HG02763 (cell line): ENCODE results near the gene NMRK2.
"Not testable (repeated sequence)": the region's sequence is repeated elsewhere in the genome, so short reads cannot be mapped to it uniquely, and the experiment has no call there.

Source experiments
- ATAC-seq: cut with Tn5 transposase; IDR thresholded peaks from one replicate; pipeline ENCODE4 v1.9.1; 2021; ENCODE audit warnings: mild to moderate bottlenecking, moderate library complexity; ENCODE audit not compliant: unreplicated experiment

NMRK2 gene

DNA sequence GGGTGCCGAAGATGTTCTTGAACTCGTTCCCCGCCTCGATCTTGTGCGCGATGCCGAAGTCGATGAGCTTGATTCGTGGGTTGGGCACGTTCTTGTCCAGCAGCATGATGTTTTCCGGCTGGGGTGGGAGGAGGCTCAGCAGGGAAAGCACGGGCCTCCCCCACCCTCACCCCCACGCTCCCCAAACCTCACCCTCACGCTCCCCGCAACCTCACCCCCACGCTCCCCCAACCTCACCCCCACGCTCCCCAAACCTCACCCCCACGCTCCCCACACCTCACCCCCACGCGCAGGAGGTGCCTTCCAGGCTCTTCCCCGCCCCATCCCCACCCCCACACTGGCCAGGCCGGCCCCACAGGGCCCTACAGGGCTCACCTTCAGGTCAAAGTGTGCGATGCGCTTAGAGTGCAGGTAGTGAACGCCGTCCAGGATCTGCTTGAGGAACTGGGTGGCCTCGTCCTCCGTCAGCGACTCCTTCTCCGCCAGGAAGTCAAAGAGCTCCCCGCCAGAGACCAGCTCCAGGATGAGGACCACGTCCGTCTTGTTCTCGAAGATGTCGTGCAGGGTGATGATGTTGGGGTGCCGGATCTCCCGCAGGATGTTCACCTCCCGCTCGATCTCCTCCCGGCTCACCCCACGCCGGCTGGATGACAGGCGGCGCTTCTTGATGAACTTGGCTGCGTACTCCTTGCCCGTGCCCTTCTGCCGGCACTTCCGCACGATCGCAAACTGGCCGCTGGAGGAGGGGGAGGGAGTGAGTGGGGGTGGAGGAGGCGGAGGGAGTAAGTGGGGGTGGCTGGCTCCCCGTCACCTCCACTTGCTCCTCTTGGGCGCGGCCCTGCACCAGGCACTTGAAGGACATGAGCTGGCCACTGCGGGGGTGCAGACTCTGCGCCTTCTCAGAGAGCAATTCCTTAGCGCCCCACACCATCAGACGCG, 31.7 kb downstream of the NMRK2 start:
- ATAC-seq, result no peak

DNA sequence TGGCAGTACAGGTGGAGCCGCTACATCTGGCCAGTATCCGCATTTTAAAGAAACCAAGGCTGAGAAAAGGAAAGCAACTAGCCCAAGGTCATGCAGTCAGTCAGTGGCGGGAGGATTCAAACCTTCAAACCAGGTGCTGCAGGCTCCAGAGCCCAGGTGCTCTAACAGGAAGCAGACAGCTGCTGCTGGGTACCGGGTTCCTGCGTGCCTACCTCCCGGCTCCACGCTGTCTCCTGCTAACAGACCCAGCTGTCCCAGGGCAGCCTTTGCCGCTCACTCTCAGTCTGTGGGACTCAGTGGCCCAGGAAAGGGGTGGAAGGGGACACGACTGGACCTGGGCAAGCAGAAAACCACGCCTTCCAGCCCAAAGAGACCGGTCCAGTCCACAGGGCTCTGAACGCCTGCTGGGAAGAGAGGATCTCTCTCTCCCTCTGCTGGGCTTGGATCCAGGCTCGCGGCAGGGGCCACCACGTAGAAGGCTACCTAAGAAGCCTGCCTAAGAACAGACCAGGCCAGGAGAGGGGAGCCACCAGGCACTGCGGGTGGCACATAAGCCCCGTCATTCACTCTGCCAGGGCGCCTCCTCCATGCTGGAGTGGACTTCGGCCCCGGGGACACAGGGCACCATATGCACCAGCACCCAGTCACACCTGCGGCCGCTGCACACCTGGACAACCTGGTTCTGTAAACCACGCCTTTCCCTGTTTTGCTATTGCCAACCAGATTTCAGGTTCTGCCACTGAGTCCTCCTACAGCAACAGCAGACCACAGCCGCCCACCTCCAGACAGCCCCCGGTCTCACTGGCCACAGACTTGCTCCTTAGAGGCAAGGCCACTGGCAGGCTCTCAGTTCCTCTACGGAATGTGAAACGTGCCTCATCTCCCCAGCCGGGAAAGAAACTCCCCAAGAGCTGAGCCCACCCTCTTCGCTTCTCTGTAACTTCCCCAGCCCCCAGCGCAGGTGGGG, 33.5 kb downstream of the NMRK2 start:
- ATAC-seq, result no peak

DNA sequence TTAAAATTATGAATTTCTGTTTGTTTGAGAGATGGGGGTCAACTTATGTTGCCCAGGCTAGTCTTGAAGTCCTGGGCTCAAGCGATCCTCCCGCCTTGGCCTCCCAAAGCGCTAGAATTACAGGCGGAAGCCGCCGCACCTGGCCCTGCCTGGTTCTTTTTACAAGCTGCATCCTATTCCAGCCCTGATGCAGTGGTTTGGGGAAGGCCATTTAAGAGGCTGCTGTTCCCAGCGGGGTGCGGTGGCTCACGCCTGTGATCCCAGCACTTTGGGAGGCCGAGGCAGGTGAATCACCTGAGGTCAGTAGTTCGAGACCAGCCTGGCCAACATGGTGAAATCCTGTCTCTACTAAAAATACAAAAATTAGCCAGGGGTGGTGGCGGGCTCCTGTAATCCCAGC, 35.1 kb downstream of the NMRK2 start:
- not testable (repeated sequence) for ATAC-seq

DNA sequence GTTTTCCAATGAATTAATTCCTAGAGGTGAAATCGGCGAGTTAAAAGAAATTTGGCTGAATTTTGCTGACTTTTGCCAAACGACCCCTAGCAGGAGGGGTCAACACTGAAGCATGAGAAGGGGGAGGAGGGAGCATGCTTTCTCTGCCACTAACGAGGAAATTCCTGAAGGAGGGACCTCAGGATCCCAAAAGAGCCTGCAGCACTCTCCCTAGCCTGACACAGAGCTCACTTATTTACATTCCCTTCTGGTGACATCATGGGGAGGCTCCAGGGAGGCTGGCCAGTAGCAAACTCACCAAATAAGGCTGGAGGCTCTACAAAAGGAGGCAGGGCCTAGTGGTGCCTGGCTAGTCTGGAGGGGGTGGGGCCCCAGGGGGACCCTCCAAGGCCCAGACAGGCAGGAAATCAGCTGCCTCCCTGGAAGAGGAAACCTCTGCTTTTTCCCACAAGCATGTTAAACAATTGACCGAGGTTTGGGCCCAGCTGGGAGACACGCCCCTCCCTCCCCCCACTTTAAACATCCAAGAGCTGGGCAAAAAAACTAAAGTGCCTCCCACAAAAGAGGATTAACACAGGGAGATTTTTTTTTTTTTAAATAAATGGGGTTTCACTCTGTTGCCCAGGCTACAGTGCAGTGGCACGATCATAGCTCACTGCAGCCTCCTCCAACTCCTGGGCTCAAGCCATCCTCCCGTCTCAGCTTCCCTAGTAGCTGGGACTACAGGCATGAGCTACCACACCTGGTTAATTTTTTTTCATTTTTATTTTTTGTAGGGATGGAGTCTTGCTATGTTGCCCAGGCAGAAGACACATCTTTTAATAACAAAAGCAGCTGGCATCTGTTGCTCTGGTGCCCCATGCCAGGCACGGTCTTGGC, 35.9 kb downstream of the NMRK2 start:
- ATAC-seq, result no peak

DNA sequence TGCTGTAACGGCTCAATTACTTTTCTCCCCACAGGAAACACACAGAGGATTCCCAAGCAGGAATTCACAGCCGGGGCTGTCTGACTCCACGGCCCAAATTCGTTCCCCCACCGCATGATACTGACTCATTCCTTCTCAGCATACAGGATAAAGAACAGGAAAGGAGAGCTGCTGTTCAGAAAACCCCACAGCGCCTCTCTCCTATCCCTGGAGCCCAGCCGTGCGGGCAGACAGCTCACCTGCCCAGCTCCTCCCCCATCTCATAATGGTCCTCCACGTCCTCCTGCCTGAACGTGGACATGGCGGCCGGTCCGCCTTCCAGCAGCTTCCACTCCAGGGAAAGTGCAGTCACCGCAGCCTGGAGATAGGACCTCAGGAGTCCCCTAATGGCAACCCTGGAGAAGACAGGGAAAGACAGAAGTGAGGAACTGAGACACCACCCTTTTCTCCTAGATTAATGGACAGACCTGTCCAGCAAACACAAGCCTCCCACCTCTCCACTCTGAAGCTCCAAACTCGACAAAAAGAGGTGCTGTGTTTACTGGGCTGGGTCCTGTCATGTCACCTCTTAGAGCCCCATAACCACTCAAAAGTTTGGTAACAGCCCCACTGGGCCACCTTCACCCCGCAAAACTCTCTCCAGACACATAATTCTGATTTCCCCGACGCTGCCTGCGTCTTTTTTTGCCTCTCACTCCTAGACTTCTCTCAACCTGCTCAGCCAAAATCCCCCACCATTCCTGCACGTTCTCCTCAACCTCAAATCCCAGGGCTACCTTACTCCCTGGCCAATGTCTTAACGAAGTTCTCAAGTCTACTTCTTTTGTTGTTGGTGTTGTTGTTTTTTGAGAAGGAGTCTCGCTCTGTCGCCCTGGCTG, 36.8 kb downstream of the NMRK2 start:
- ATAC-seq, result no peak

DNA sequence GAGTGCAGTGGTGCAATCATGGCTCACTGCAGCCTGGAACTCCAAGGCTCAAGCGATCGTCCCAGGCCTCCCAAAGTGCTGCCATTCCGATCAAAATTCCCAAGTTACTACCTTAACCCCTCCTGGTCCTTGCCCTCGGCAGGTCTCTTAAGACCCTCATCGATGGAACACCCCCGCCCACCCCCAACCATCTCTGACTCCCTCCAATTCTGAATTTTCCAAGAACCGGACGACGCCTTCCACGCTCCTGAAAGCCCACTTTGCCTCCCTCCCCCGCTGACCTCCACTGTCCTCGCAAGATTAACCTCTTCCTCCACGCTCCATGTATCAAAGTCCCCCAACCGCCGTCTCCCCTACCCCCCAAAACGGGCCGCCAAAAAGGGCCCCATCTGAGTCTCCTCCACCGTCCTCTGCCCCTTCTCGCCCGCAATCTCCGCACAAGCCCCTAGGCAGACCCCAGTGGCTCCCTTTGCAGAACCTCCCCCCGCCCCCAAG, 37.5 kb downstream of the NMRK2 start:
- no peak for ATAC-seq

DNA sequence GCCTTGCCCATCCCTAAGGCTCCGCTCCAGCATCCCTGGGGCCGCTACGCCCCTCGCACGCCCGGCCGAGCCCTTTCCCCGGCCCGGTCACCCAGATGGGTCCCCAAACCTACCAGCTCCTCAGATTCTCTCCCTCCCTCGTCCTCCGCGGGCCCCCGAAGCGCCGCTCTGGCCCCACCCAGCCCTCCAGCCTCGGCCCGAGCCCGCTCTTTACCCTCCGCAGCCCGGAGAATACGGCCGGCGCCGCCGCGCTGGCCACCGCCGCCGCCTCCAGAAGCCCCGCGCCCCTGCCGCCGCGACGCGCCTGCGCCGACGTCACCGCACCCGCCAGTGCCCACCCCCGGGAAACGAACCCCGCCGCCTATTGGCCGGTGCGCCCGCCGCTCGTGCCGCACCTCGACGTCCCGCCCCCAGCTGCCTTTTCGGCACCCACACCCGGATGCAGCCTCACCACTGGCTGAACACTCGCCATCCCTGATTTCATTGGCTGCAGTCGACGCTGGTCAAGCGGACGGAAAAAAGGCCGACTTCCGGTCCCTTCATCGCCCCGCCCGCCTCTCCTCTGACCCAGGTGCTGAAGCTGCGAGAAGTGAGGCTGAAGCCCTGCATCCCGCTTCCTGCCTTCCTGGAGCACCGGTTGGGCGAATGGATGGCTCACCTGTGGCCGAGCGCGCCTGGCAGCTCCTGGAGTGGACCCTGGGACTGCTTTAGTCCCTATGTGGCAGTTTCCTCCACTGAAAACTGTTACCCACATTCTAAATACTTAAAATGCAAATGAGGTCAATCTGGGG, 38.1 kb downstream of the NMRK2 start, which contains the start of gene DAPK3:
Gene DAPK3 (minus strand): TSS at position 292 of the 791 bp plus-strand sequence. CDS start 1,364 bp downstream, outside the sequence.
- ATAC-seq, result peak; percentile 94

DNA sequence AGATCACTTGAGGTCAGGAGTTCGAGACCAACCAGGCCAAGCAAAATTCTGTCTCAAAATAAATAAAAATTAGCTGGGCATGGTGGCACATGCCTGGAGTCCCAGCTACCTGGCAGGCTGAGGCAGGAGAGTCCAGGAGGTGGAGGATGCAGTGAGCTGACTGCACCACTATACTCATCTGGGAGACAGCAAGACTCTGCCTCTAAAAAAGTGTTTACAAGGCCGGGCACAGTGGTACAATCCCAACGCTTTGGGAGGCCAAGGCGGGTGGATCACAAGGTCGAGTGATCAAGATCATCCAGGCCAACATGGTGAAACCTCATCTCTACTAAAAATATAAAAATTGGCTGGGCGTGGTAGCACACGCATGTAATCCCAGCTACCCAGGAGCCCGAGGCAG, 42.3 kb downstream of the NMRK2 start:
- no peak for ATAC-seq

DNA sequence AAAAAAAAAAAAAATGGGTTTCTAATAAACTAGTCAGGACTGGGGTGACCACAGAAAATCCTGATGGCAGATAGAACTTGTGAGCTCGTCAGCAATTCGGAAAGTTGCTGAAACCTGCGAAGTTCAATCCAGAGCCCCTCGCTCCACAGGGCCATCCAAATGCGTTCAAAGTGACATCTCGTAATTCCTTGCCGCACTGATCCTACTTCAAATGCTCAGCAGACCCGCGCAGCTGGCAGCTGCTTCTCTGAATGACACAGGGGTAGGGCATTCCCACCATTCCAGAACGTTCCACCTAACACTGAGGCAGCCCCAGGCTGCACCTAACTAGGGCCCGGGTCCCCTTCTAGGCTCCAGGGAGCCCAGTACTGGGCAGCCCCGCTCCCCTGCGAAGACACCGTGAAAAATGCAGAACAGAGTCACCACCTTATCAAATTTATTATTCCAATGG, 42.8 kb downstream of the NMRK2 start:
- ATAC-seq, result no peak

DNA sequence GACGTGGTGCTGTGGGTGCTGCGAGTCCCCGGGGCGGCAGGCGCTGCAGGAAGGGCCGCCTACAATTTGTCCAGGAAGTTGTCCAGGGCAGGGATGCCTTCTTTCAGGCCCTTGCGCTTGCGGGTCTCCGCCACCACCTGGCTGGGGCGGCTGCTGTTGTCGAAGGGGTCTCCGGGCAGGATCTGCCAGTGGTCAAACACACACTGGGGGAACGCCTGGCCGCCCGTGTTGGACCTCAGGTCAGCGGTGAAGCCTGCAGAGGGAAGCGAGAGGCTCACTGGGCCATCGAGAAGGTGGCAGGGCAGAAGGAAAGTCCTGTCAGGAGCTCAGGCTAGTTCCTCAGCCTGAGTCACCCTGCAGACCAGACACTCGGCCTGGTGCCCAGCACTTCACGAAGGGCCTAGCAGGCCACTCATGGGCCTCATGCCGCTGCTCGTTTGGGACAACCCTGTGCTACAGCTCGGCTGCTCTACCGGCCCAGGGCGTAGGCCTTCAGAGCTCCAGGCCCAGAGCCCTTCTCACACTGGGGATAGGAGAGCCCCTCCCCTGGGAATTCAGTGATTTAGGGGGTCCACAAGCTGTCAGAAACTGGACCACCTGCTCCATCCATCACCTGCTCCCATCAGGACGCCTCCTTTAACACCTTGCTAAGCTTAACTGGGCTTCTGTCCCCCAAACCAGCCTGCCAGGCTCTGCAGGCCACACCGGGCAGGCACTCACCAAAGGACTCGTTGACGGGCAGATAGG, 43.8 kb downstream of the NMRK2 start:
- ATAC-seq, result no peak

DNA sequence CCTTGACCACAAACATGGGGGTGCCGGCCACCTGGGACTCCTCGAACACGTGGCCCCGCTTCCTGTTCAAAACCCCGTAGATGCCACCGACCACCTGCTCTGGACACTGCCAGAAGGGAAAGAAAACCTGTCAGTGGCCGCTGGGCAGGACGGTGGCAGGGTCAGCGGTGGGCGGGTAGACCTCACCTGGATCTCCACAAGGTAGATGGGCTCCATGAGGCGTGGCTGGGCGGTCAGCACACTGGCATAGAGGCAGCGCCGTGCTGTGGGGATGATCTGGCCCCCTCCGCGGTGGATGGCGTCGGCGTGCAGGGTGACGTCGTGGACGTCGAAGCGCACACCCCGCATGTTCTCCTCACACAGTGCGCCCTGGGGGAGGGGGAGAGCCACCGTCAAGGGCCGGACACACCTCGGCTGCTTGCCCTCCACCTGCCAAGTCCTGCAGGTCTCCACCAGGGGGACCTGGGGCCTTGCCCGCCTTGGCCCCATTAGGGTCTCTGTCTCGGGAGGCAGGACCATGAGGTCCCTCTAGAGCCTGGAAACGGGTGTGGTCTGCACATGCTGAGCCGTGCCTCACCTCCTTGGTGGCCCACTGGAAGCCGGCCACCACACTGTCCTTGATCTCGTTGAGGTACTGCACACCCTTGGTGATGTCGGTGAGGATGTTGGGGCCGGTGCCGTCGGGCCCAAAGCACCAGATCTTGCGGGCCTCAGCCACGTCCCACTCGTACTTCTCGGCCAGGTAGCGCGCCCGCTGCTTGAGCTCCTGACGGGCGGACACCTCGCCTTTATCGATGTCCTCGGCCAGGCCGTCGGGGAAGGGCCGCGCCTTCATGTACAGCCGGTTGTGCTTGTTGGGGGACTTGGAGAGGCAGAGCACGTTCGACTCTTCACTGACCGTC, 44.6 kb downstream of the NMRK2 start:
- ATAC-seq, result no peak

DNA sequence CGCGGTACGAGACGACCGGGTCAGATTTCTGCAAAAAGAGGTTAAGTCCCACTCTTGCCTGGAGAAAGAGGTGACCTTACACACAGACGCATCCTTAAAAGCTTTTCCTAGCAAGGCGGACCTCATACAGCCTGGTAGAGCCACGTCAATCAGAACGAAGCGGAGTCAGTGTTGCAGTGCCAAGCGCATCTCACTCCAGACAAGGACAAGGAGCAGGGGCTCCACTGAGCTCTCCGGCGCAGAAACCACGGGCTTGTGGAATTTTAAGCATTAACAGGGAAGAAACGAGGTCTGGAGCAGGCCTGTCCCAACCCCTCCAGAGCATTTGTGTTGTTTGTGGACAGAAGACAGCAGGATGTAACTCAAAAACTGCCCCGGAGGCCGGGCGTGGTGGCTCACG, 45.3 kb downstream of the NMRK2 start:
- no peak for ATAC-seq

DNA sequence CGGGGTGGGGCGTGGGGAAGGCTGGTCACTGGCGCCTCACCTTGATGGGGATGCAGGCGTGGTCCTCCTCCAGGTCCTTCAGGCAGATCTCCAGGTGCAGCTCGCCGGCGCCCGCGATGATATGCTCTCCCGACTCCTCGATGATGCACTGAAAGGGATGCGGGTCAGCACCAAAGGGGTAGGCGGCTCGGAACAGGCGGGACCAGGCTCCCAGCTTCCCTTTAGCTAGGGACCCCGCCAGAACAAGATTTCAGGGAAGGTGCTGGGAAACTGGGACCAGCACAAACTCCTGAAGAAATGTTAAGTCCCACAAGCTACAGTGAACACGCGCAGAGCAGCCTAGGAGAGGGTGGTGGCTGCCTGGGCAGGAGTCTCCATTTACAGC, 46.4 kb downstream of the NMRK2 start:
- no peak for ATAC-seq

DNA sequence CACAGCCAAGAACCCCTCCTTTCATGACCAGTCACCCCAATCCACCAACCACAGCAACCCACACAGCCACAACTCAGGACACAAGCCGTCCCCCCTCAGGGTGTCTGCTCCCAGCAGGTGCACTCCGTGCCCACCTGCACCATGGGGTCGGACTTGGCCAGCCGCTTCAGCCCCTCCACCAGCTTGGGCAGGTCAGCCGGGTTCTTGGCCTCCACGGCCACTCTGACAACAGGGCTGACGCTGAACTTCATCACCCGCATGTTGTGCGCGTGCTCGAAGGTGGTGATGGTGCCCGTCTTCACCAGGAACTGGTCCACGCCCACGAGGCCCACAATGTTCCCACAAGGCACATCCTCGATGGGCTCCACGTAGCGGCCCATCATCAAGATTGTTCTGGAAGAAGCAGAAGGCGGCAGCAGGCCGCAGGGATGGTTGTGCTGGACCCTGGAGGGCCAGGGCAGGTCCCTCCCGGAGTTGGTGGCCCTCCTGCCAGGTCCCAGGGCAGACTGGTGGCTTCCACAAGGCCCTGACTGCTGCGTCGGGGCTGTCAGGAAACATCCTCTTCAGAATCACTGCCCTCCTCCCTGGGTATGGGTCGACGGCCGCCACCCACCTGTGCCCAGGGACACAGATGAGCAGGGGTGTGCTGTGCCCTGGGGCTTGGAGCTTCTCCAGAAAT, 46.9 kb downstream of the NMRK2 start:
- ATAC-seq, result no peak

DNA sequence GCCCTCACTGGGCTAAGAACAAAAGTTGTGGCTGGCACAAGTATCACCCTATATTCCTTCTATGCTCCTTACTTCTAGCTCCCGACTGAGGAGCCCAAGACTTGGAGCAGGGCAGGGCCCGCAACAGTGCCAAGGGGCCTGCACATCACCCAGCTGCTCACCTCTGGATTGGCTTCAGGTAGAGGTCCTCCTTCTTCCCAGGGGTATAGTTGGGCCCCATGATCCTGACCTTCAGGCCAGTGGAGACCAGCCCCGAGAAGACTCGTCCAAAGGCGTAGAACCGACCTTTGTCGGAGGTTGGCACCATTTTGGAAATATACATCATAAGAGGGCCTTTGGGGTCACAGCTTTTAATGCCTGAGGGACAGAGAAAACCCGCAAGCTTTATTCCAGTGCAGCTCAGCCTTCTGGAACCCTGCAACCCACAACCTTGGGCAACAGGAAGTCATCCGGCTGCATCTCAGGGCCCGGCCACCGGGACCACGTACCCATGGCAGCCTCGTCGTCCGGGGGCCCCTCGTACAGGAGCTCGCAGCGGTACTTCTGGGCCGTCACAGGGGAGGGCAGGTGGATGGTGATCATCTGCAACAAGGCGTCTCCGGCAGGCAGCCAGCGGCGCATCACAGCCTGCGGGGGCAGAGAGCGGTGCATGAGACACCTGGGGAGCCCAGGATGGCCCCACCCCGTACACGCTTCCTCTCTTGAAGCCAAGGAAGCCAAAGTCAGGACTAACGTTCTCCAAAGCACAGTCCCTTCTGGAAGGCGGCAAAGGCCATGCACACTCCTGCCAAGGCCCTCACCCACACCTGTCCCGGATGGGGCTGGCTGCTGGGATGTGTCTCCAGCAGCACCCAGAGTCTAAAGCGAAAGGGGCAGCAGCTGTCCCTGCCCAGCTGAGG, 47.7 kb downstream of the NMRK2 start:
- no peak for ATAC-seq
